ENCODE measurements around the gene SLCO4A1.

SLCO4A1 gene

DNA sequence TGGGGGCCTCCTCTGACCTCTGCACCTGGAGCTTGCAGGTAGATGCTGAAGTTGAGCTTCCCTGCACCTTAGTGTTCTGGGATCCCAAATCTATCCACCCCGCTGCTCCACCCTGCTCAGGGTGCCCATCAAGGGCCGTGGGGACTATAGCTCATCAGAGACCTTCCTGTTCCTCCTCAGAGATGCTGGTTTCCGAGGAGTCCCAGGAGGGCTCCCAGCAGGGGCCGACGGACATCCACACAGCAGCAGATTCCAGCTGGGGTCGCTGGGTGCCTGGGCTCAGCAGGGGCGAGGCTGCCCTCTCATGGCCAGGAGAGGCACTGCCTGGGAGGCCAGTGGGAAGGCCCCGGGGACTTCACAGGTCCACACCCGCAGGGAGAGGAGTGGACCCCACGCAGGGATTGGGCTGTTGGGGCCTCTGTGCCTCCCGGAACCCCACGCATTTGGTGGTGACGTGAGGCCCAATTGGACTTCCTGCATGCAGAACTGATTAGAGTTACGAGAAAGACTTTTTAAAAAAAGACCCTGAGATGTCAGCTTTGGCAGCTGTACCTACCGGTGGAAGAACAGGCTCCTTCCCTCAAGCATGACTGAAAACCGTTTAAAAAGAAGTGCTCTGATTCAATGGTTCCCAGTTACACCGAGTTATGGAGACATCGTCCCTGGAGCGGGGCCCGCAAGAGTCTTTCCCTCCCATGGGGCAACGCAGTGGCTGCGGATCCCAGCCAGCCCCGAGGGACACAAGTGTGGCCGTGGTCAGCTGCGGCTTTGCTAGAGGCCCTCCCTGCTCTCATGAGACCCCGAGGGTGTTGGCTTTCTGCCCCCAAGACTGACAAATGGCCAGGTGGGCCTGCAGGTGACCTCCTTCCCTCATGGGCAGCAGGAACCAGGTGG, 25.3 kb upstream of the SLCO4A1 start:
- Histone ChIP-seq H3K4me1 (ENCODE audit: control insufficient read depth in 2 of 2, insufficient read depth in 1 of 2, low read depth in 1 of 2, low read length in 2 of 2) (peaks cover 0 to 6% of the 10 kb centered on the region in 2 donors), H3K27me3 (ENCODE audit: control insufficient read depth in 3 of 3, insufficient read depth in 3 of 3, low read depth in 1 of 3, low read length in 3 of 3) (peaks cover 0 to 32% (median 0%) of the 10 kb centered on the region in 3 experiments), H4K8ac (ENCODE audit: low read depth, low read length) (peak overlapping the region; percentile 32), H3K23ac (ENCODE audit: low read depth, low read length, poor library complexity) (peak overlapping the region; percentile 40), H2BK12ac (ENCODE audit: low read length) (no peak overlapping the region), H2BK15ac (ENCODE audit: low read length) (peak overlapping the region; percentile 72), H3K9ac (ENCODE audit: low read depth, low read length, poor library complexity) (no peak overlapping the region), H3K4me2 (ENCODE audit: insufficient read depth, low read length, poor library complexity, severe bottlenecking) (no peak overlapping the region), H2BK120ac (ENCODE audit: low read depth, low read length) (no peak overlapping the region), H2AFZ (ENCODE audit: low read length) (no peak overlapping the region), H2BK5ac (ENCODE audit: low read length) (no peak overlapping the region), H3K4me3 (ENCODE audit: low read length in 2 of 2) (peak overlapping the region in 1 of 2 donors; percentile 56), H3K79me1 (ENCODE audit: low read depth, low read length) (peaks cover 2% of the 10 kb centered on the region), H4K91ac (ENCODE audit: low read depth, low read length, poor library complexity) (no peak overlapping the region), H3K9me3 (replicated peaks in 1 of 2; ENCODE audit: control insufficient read depth in 2 of 2, insufficient read depth in 1 of 2, low read depth in 1 of 2, low read length in 2 of 2) (no peaks in the 10 kb centered on the region), H3K14ac (ENCODE audit: low read length) (no peak overlapping the region), H3K18ac (ENCODE audit: low read length) (peak overlapping the region; percentile 74), H3K27ac (replicated peaks; ENCODE audit: low read length) (no peak overlapping the region), H3K36me3 (replicated peaks in 1 of 2; ENCODE audit: control insufficient read depth in 2 of 2, insufficient read depth in 2 of 2, low read length in 2 of 2) (no peaks in the 10 kb centered on the region), H3K4ac (ENCODE audit: low read length) (no peak overlapping the region), H2AK5ac (ENCODE audit: low read depth, low read length) (peak overlapping the region; percentile 94)
- peak; percentile 53 for DNase-seq (ENCODE audit: low spot score)
- no CpG with 5 or more reads among the region's 26 CpGs for WGBS, 2 donors (ENCODE audit: extremely low coverage in 2 of 2, insufficient read length in 2 of 2, insufficient replicate concordance in 1 of 2)

DNA sequence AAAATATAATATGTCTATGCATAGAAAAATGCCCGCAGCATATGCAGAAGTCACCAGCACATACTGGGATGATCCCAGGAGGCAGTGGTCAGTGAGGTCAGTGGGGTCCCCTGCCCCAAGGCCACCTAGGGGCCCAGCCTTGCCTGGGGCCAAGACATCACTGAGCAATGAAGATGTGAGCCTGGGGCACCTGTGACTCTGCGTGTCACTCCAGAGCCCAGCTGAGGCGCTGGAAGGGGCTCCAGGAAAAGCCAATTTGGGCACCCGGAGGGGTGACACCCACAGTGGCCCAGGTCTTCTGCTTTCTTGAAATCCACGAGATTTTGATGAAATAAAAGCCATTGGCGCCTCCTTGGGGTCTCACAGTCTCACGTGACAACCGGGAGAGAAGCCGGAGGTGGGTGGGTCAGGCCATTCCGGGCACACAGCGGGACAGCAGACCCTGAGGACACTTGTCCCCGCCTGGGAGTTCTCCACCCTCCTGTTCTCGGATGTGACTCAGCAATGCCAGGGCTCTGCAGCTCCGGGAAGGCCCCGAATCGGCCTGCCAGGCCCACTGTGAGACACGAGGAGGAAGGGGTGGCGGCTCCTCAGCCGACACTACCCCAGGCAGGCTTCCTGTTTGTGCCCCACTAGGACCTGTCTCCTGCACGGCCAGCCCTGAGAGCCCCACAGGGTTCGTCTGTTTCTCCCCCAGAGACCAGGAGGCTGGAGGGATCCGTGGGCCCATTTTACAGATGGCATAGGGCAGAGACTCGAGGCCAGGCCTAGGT, 24.4 kb upstream of the SLCO4A1 start:
- Histone ChIP-seq H2BK15ac (ENCODE audit: low read length) (peak overlapping the region; percentile 49), H3K27ac (replicated peaks; ENCODE audit: low read length) (no peak overlapping the region), H4K8ac (ENCODE audit: low read depth, low read length) (no peak overlapping the region), H3K4me2 (ENCODE audit: insufficient read depth, low read length, poor library complexity, severe bottlenecking) (no peak overlapping the region), H3K36me3 (replicated peaks in 1 of 2; ENCODE audit: control insufficient read depth in 2 of 2, insufficient read depth in 2 of 2, low read length in 2 of 2) (no peaks in the 10 kb centered on the region), H3K9me3 (replicated peaks in 1 of 2; ENCODE audit: control insufficient read depth in 2 of 2, insufficient read depth in 1 of 2, low read depth in 1 of 2, low read length in 2 of 2) (no peaks in the 10 kb centered on the region), H3K27me3 (ENCODE audit: control insufficient read depth in 3 of 3, insufficient read depth in 3 of 3, low read depth in 1 of 3, low read length in 3 of 3) (peaks cover 0 to 41% (median 0%) of the 10 kb centered on the region in 3 experiments), H3K4me1 (ENCODE audit: control insufficient read depth in 2 of 2, insufficient read depth in 1 of 2, low read depth in 1 of 2, low read length in 2 of 2) (peaks cover 0 to 7% of the 10 kb centered on the region in 2 donors), H3K9ac (ENCODE audit: low read depth, low read length, poor library complexity) (no peak overlapping the region), H3K4me3 (ENCODE audit: low read length in 2 of 2) (no peak overlapping the region), H3K79me1 (ENCODE audit: low read depth, low read length) (peaks cover 2% of the 10 kb centered on the region), H3K23ac (ENCODE audit: low read depth, low read length, poor library complexity) (no peak overlapping the region), H3K4ac (ENCODE audit: low read length) (no peak overlapping the region), H2BK120ac (ENCODE audit: low read depth, low read length) (no peak overlapping the region), H2AFZ (ENCODE audit: low read length) (no peak overlapping the region), H2AK5ac (ENCODE audit: low read depth, low read length) (peak overlapping the region; percentile 37), H4K91ac (ENCODE audit: low read depth, low read length, poor library complexity) (no peak overlapping the region), H3K18ac (ENCODE audit: low read length) (no peak overlapping the region), H2BK12ac (ENCODE audit: low read length) (peak overlapping the region; percentile 73), H2BK5ac (ENCODE audit: low read length) (no peak overlapping the region), H3K14ac (ENCODE audit: low read length) (no peak overlapping the region)
- no CpG with 5 or more reads among the region's 23 CpGs for WGBS, 2 donors (ENCODE audit: extremely low coverage in 2 of 2, insufficient read length in 2 of 2, insufficient replicate concordance in 1 of 2)
- no peak for DNase-seq (ENCODE audit: low spot score)

DNA sequence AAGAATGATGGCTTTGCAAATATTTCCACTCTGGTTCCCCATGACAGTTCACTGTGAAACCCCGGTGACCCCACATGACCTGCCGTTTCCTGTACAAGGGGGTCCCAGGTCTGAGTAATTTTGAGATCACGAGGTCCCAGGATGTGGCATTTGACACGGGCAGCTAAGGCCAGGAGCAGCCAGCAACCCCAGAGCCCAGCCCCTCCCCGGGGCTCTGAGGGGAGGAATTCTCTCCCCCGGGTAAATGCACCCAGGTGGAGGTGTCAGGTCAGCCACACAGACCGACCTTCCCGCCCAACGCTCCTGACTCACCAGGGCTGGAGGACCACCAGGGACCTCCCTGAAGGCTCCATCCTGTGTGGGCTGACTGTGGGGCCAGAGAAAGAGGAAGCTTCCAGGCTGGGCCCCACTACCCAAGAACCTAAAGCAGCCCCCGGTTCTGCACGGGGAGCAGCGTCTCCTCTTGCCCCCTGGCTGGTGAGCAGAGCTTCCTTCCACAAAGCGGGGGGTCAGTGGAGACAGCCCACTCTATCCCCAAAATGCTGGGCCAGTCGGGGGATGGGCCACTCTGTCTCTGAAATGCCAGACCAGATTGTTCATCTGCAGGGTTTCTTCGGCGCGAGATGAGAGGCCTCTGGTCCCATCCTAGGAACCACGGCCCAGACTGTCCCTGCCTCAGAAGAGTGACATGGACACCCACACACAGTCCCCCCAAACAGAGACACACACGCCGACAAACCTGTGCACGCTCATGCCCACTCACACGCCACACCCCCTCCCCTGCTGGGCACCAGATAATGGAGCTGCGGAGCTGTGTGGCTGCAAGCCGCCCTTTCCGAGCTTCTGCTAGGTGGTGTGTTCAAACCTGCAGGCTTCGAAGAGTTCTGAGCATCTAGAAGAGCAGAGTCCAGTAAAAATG, 23.4 kb upstream of the SLCO4A1 start:
- Histone ChIP-seq H2BK12ac (ENCODE audit: low read length) (no peak overlapping the region), H3K4me3 (ENCODE audit: low read length in 2 of 2) (no peak overlapping the region), H3K4me1 (ENCODE audit: control insufficient read depth in 2 of 2, insufficient read depth in 1 of 2, low read depth in 1 of 2, low read length in 2 of 2) (peaks cover 0 to 17% of the 10 kb centered on the region in 2 donors), H3K36me3 (replicated peaks in 1 of 2; ENCODE audit: control insufficient read depth in 2 of 2, insufficient read depth in 2 of 2, low read length in 2 of 2) (no peaks in the 10 kb centered on the region), H3K9me3 (replicated peaks in 1 of 2; ENCODE audit: control insufficient read depth in 2 of 2, insufficient read depth in 1 of 2, low read depth in 1 of 2, low read length in 2 of 2) (no peaks in the 10 kb centered on the region), H3K23ac (ENCODE audit: low read depth, low read length, poor library complexity) (no peak overlapping the region), H3K9ac (ENCODE audit: low read depth, low read length, poor library complexity) (no peak overlapping the region), H3K14ac (ENCODE audit: low read length) (no peak overlapping the region), H3K79me1 (ENCODE audit: low read depth, low read length) (peaks cover 2% of the 10 kb centered on the region), H3K27ac (replicated peaks; ENCODE audit: low read length) (no peak overlapping the region), H2BK120ac (ENCODE audit: low read depth, low read length) (no peak overlapping the region), H2BK5ac (ENCODE audit: low read length) (peak overlapping the region; percentile 67), H2AFZ (ENCODE audit: low read length) (no peak overlapping the region), H3K4me2 (ENCODE audit: insufficient read depth, low read length, poor library complexity, severe bottlenecking) (no peak overlapping the region), H3K27me3 (ENCODE audit: control insufficient read depth in 3 of 3, insufficient read depth in 3 of 3, low read depth in 1 of 3, low read length in 3 of 3) (peaks cover 0 to 44% (median 0%) of the 10 kb centered on the region in 3 experiments), H3K4ac (ENCODE audit: low read length) (no peak overlapping the region), H4K8ac (ENCODE audit: low read depth, low read length) (no peak overlapping the region), H3K18ac (ENCODE audit: low read length) (peak overlapping the region; percentile 67), H2BK15ac (ENCODE audit: low read length) (no peak overlapping the region), H4K91ac (ENCODE audit: low read depth, low read length, poor library complexity) (no peak overlapping the region), H2AK5ac (ENCODE audit: low read depth, low read length) (peak overlapping the region; percentile 37)
- no CpG with 5 or more reads among the region's 26 CpGs for WGBS, 2 donors (ENCODE audit: extremely low coverage in 2 of 2, insufficient read length in 2 of 2, insufficient replicate concordance in 1 of 2)
- no peak for DNase-seq (ENCODE audit: low spot score)
